ENCODE measurements around the gene NKD2.
"Not testable (repeated sequence)": the region's sequence is repeated elsewhere in the genome, so short reads cannot be mapped to it uniquely, and the experiment has no call there.

The NKD2 gene

GRCh38 chr5:979100-979817 lies 29.3 kb upstream of the NKD2 start:
- FAIRE-seq = no peak

GRCh38 chr5:980001-980588 lies 28.5 kb upstream of the NKD2 start:
- FAIRE-seq = no peak

GRCh38 chr5:980966-981365 lies 27.6 kb upstream of the NKD2 start:
- no peak for FAIRE-seq

- FAIRE-seq = no peak
These were observed 27.1 kb upstream of the NKD2 start for GRCh38 chr5:981456-981855.

GRCh38 chr5:982377-983237 lies 26.0 kb upstream of the NKD2 start:
- FAIRE-seq = no peak

GRCh38 chr5:983238-983524 lies 25.4 kb upstream of the NKD2 start:
- FAIRE-seq = no peak

- FAIRE-seq = no peak
These were observed 25.0 kb upstream of the NKD2 start for GRCh38 chr5:983568-983967.

GRCh38 chr5:984774-985173 lies 23.8 kb upstream of the NKD2 start:
- no peak for FAIRE-seq

GRCh38 chr5:987761-988160 lies 20.8 kb upstream of the NKD2 start:
- FAIRE-seq = no peak

GRCh38 chr5:988322-988721 lies 20.3 kb upstream of the NKD2 start:
- no peak for FAIRE-seq

GRCh38 chr5:989961-990530 lies 18.6 kb upstream of the NKD2 start:
- FAIRE-seq = no peak

GRCh38 chr5:991472-992267 lies 16.9 kb upstream of the NKD2 start:
- FAIRE-seq = no peak

- FAIRE-seq = no peak
These were observed 14.4 kb upstream of the NKD2 start for GRCh38 chr5:994272-994607.

- FAIRE-seq = no peak
These were observed 13.8 kb upstream of the NKD2 start for GRCh38 chr5:994821-995220.

- no peak for FAIRE-seq
These were observed 13.3 kb upstream of the NKD2 start for GRCh38 chr5:995318-995717.

- FAIRE-seq = no peak
These were observed 11.6 kb upstream of the NKD2 start for GRCh38 chr5:997001-997474.

GRCh38 chr5:997711-998110 lies 10.9 kb upstream of the NKD2 start:
- no peak for FAIRE-seq

GRCh38 chr5:998246-999031 lies 10.2 kb upstream of the NKD2 start:
- FAIRE-seq = no peak

GRCh38 chr5:999032-999501 lies 9.5 kb upstream of the NKD2 start:
- no peak for FAIRE-seq

GRCh38 chr5:999724-1000123 lies 8.9 kb upstream of the NKD2 start:
- FAIRE-seq = no peak

- no peak for FAIRE-seq
These were observed 8.3 kb upstream of the NKD2 start for GRCh38 chr5:1000329-1000728.

GRCh38 chr5:1000831-1001230 lies 7.8 kb upstream of the NKD2 start:
- not testable (repeated sequence) for FAIRE-seq
